B cell (primary cell): ENCODE results near the gene DPP10. TPM values are rescaled to one million over a fixed set of nuclear protein-coding genes. Genes with fewer than 3 reads are reported as not detected.

ENCODE experiments used
- ATAC-seq: fragments of 200-7000 bp; cut with Tn5 transposase; one replicate; pipeline ENCODE4 v1.10.0; 2021; ENCODE audit warnings: low read depth, mild to moderate bottlenecking, moderate number of reproducible peaks, moderate library complexity
- CTCF ChIA-PET: fragments of 350-600 bp; sonication (Branson Sonifier 250); formaldehyde crosslinking; loops from one replicate; lab custom pipeline; 2021; ENCODE audit warnings: antibody characterized with exemption, inconsistent platforms; lab: Charles Lee
- POLR2A ChIA-PET: fragments of 350-600 bp; sonication (Branson Sonifier 250); formaldehyde crosslinking; loops from one replicate; lab custom pipeline; 2021; ENCODE audit warnings: antibody characterized with exemption; lab: Charles Lee
- DNase-seq: peaks from one replicate; pipeline ENCODE4 v3.0.0; 2013
- H2AFZ ChIP-seq: 2 replicates; pipeline ENCODE4 v1.6.1; 2012; ENCODE audit warnings: mild to moderate bottlenecking, low read depth, low read length; ENCODE audit not compliant: insufficient read depth, poor library complexity, severe bottlenecking
- H3K27ac ChIP-seq, 2 donors: 1 replicate in 1 of 2; 2 replicates in 1 of 2; pipeline ENCODE4 v1.5.1; 2012 to 2013; ENCODE audit warnings: low read length in 2 of 2, mild to moderate bottlenecking in 2 of 2, moderate library complexity in 1 of 2
- H3K27me3 ChIP-seq, 4 experiments: fragments of 200-600 bp in 1 of 4; sonication (generic) in 1 of 4; replicated peaks in 1 of 4; 1 replicate in 2 of 4; 2 replicates in 2 of 4; pipeline versions ENCODE4 v1.6.1 to v1.7.0; 2013 to 2016; ENCODE audit warnings: low read length in 3 of 4, mild to moderate bottlenecking in 2 of 4, mixed read lengths in 1 of 4, moderate library complexity in 1 of 4; ENCODE audit not compliant: insufficient read depth in 4 of 4, control insufficient read depth in 3 of 4; ENCODE audit errors: control extremely low read depth in 1 of 4
- H3K36me3 ChIP-seq, 2 experiments: replicated peaks in 1 of 2; 1 replicate in 1 of 2; 2 replicates in 1 of 2; pipeline versions ENCODE4 v1.6.1 to v1.7.1; 2013; ENCODE audit warnings: low read length in 1 of 2; ENCODE audit not compliant: insufficient read depth in 2 of 2, control insufficient read depth in 1 of 2; ENCODE audit errors: control extremely low read depth in 1 of 2, extremely low read depth in 1 of 2
- H3K4me1 ChIP-seq, 2 donors: fragments of 200-600 bp in 1 of 2; sonication (generic) in 1 of 2; 1 replicate in 1 of 2; 2 replicates in 1 of 2; pipeline versions ENCODE4 v1.5.1 to v1.6.1; 2013 to 2017; ENCODE audit warnings: low read length in 2 of 2; ENCODE audit not compliant: control insufficient read depth in 2 of 2, insufficient read depth in 2 of 2
- H3K4me2 ChIP-seq: replicated peaks from 2 replicates; pipeline ENCODE3; 2012; ENCODE audit warnings: mild to moderate bottlenecking, low read depth, low read length; ENCODE audit not compliant: poor library complexity, severe bottlenecking
- H3K4me3 ChIP-seq, 5 experiments: fragments of 200-600 bp in 1 of 5; sonication (generic) in 1 of 5; 1 replicate in 3 of 5; 2 replicates in 2 of 5; pipeline versions ENCODE4 v1.5.1 to v1.7.0; 2011 to 2016; ENCODE audit warnings: low read length in 4 of 5, mild to moderate bottlenecking in 4 of 5, low read depth in 2 of 5, control low read depth in 1 of 5, moderate library complexity in 1 of 5; ENCODE audit not compliant: insufficient read depth in 1 of 5; ENCODE audit errors: control extremely low read depth in 1 of 5, extremely low read depth in 1 of 5
- H3K79me2 ChIP-seq: fragments of 200-600 bp; sonication (generic); one replicate; pipeline ENCODE4 v1.6.0; 2016; ENCODE audit warnings: low read length; ENCODE audit not compliant: control insufficient read depth, insufficient read depth
- H3K9ac ChIP-seq: fragments of 200-600 bp; sonication (generic); 2 replicates; pipeline ENCODE4 v1.6.1; 2017; ENCODE audit warnings: mild to moderate bottlenecking, low read length, moderate library complexity
- H3K9me3 ChIP-seq, 3 donors: one replicate each; pipeline versions ENCODE4 v1.6.1 to v1.7.1; 2013; ENCODE audit warnings: low read length in 2 of 3; ENCODE audit not compliant: control insufficient read depth in 2 of 3, insufficient read depth in 1 of 3; ENCODE audit errors: control extremely low read depth in 1 of 3
- H4K20me1 ChIP-seq: 2 replicates; pipeline ENCODE4 v1.6.0; 2012; ENCODE audit warnings: mild to moderate bottlenecking, low read length; ENCODE audit not compliant: insufficient read depth, control insufficient read depth, poor library complexity, severe bottlenecking
- H3K27ac Mint-ChIP-seq: one replicate; pipeline ENCODE4 v1.8.0; 2021; ENCODE audit warnings: mixed read lengths
- H3K27me3 Mint-ChIP-seq: one replicate; pipeline ENCODE4 v1.8.0; 2021; ENCODE audit warnings: mixed read lengths
- H3K4me1 Mint-ChIP-seq: one replicate; pipeline ENCODE4 v1.8.0; 2021; ENCODE audit warnings: mixed read lengths
- H3K4me3 Mint-ChIP-seq: one replicate; pipeline ENCODE4 v1.8.0; 2021; ENCODE audit warnings: mixed read lengths
- H3K9me3 Mint-ChIP-seq: one replicate; pipeline ENCODE4 v1.8.0; 2022; ENCODE audit warnings: mixed read lengths; ENCODE audit not compliant: insufficient read depth
- CTCF ChIP-seq: fragments of 200-600 bp; IDR thresholded peaks from one replicate; pipeline ENCODE4 v1.8.0; 2022; ENCODE audit warnings: antibody characterized with exemption, mild to moderate bottlenecking
- EZH2 ChIP-seq: IDR thresholded peaks from 2 replicates; pipeline ENCODE4 v1.6.1; 2012; ENCODE audit warnings: borderline replicate concordance, low read depth, mild to moderate bottlenecking, moderate library complexity, low read length; ENCODE audit not compliant: insufficient read depth, poor library complexity, severe bottlenecking
- WGBS: methylation state at CpG from one replicate; pipeline ENCODE4 v1.1.5; 2013; ENCODE audit warnings: missing lambda C conversion rate; ENCODE audit not compliant: insufficient coverage; 5-methylcytosine and 5-hydroxymethylcytosine counted together
- intact Hi-C: fragments of 100-400 bp; cut with micrococcal nuclease; formaldehyde crosslinking; loops from one replicate; pipeline ENCODE4 v1.10.0; 2022
- polyA plus RNA-seq: library from polyadenylated mRNA; depleted of rRNA; stranded (reverse); fragments of >200 nt; gene quantifications from 2 replicates; pipeline ENCODE4 v1.2.3, GENCODE V29; 2012
- total RNA-seq, 2 donors: library from RNA; stranded (reverse); fragments of 120-200 nt in 1 of 2; gene quantifications; 1 replicate in 1 of 2; 2 replicates in 1 of 2; pipeline versions ENCODE4 v1.2.3 to v1.2.4, GENCODE V29; 2013 to 2022

DPP10 gene
- total and polyA plus RNA-seq, 2 donors (not counting 1 experiment from before 2014, with no cell fraction given) = not detected

GRCh38 chr2:115160531-115161080 lies 718.2 kb downstream of the DPP10 start:
- Histone ChIP-seq H3K9me3 (peaks cover 0 to 11% (median 0%) of the 10 kb centered on the region in 3 donors), H4K20me1 (no peaks in the 10 kb centered on the region), H3K36me3 (no peaks in the 10 kb centered on the region), H3K4me2 (no peak overlapping the region), H3K27ac (no peak overlapping the region), H3K79me2 (no peaks in the 10 kb centered on the region), H3K4me1 (no peaks in the 10 kb centered on the region), H3K9ac (no peak overlapping the region), H2AFZ (peak overlapping the region; percentile 42), H3K27me3 (peaks cover 0 to 16% (median 6%) of the 10 kb centered on the region in 4 experiments), H3K4me3 (no peak overlapping the region)
- no peak for DNase-seq
- Mint-ChIP-seq H3K9me3 (no peaks in the 10 kb centered on the region), H3K27ac (no peak overlapping the region), H3K4me1 (peaks cover 5% of the 10 kb centered on the region), H3K27me3 (peaks cover 32% of the 10 kb centered on the region), H3K4me3 (peak overlapping the region; percentile 62)
- intact Hi-C loops = no loop called here
- ChIA-PET CTCF (no interaction called here), POLR2A (no interaction called here)
- WGBS = 84% methylated on average over 3 of the region's 12 CpGs
- ATAC-seq = no peak
- no peak for TF ChIP-seq CTCF
- TF ChIP-seq EZH2 = no peak

- H3K27me3 ChIP-seq = peaks cover 0 to 16% (median 6%) of the 10 kb centered on the region in 4 experiments
- ChIA-PET CTCF (no interaction called here), POLR2A (no interaction called here)
- no peaks in the 10 kb centered on the region for H3K36me3 ChIP-seq
- no peak overlapping the region for H3K27ac ChIP-seq
- no peaks in the 10 kb centered on the region for H3K79me2 ChIP-seq
- H3K4me1 Mint-ChIP-seq = peaks cover 5% of the 10 kb centered on the region
- H3K9me3 Mint-ChIP-seq = no peaks in the 10 kb centered on the region
- H3K4me2 ChIP-seq = no peak overlapping the region
- TF ChIP-seq EZH2 = no peak
- TF ChIP-seq CTCF = no peak
- peaks cover 0 to 11% (median 0%) of the 10 kb centered on the region in 3 donors for H3K9me3 ChIP-seq
- H3K9ac ChIP-seq = no peak overlapping the region
- no peak overlapping the region for H3K4me3 ChIP-seq
- H3K4me1 ChIP-seq = no peaks in the 10 kb centered on the region
- H3K27ac Mint-ChIP-seq = no peak overlapping the region
- intact Hi-C loops = no loop called here
- no peaks in the 10 kb centered on the region for H4K20me1 ChIP-seq
- ATAC-seq = no peak
- 6% methylated on average over 81 of the region's 86 CpGs for WGBS
- DNase-seq = no peak
- H3K4me3 Mint-ChIP-seq = peak overlapping the region; percentile 62
- H2AFZ ChIP-seq = peak overlapping the region; percentile 42
- H3K27me3 Mint-ChIP-seq = peaks cover 32% of the 10 kb centered on the region
Observed at GRCh38 chr2:115161081-115161770, 718.8 kb downstream of the DPP10 start.
